HepG2 (cell line): ENCODE data around the gene LYRM4. TPM values are rescaled to one million over a fixed set of nuclear protein-coding genes. Genes with fewer than 3 reads are reported as not detected.
A peak's percentile ranks its signal among the peaks of the same experiment; 100 is the strongest.

Source experiments
- ELF3 ChIP-seq: IDR thresholded peaks from 2 replicates; pipeline ENCODE4 v1.6.1; 2016; ENCODE audit warnings: missing genetic modification reagents, missing compliant biosample characterization
- GATAD1 ChIP-seq: IDR thresholded peaks from 2 replicates; pipeline ENCODE4 v1.6.1; 2016; ENCODE audit warnings: missing genetic modification reagents, missing compliant biosample characterization
- MIER2 ChIP-seq: IDR thresholded peaks from 2 replicates; pipeline ENCODE4 v1.6.1; 2016; ENCODE audit warnings: missing biosample characterization, missing genetic modification reagents
- MZF1 ChIP-seq: sonication (generic); formaldehyde crosslinking; IDR thresholded peaks from 2 replicates; pipeline ENCODE4 v1.8.1; 2023; ENCODE audit warnings: mild to moderate bottlenecking, missing genetic modification reagents, borderline replicate concordance
- ZBED4 ChIP-seq: sonication (generic); formaldehyde crosslinking; IDR thresholded peaks from 2 replicates; pipeline ENCODE4 v1.4.0; 2020; ENCODE audit warnings: missing genetic modification reagents, borderline replicate concordance
- ZFP91 ChIP-seq: sonication (generic); formaldehyde crosslinking; IDR thresholded peaks from 2 replicates; pipeline ENCODE4 v1.9.0; 2022; ENCODE audit warnings: missing genetic modification reagents, mild to moderate bottlenecking, borderline replicate concordance
- ZNF383 ChIP-seq: sonication (generic); formaldehyde crosslinking; IDR thresholded peaks from 2 replicates; pipeline ENCODE4 v1.4.0; 2020; ENCODE audit warnings: missing genetic modification reagents, mild to moderate bottlenecking, borderline replicate concordance
- ZNF577 ChIP-seq: sonication (generic); formaldehyde crosslinking; IDR thresholded peaks from 2 replicates; pipeline ENCODE4 v1.4.0; 2020; ENCODE audit warnings: mild to moderate bottlenecking, low read depth, missing genetic modification reagents, borderline replicate concordance
- ZNF629 ChIP-seq: sonication (generic); formaldehyde crosslinking; conservative IDR thresholded peaks from 2 replicates; pipeline ENCODE4 v1.5.0; 2020; ENCODE audit warnings: missing genetic modification reagents
- polyA plus RNA-seq, 8 experiments: library from polyadenylated mRNA; depleted of rRNA in 3 of 8; stranded (reverse) in 7 of 8; unstranded in 1 of 8; fragments of >200 nt; fragmentation: Illumina TruSeq in 4 of 8; extraction: Trizol in 4 of 8; gene quantifications; 2 replicates each; pipeline versions ENCODE4 v1.2.1 to v1.2.3, GENCODE V29; 2011 to 2016; ENCODE audit warnings: low read depth in 4 of 8, missing spikeins in 1 of 8, mixed read lengths in 1 of 8; ENCODE audit not compliant: insufficient read depth in 1 of 8
- total RNA-seq, 5 experiments: library from RNA; depleted of rRNA; stranded (reverse); fragments of >200 nt; fragmentation: Illumina TruSeq; extraction: Trizol; gene quantifications; 2 replicates each; pipeline ENCODE4 v1.2.3, GENCODE V29; 2016; ENCODE audit warnings: low read depth in 1 of 5
- TF ChIP-seq, protein P1 (sequence below): sonication (generic); formaldehyde crosslinking; IDR thresholded peaks from 2 replicates; pipeline ENCODE4 v1.5.0; 2020; ENCODE audit warnings: mild to moderate bottlenecking, missing genetic modification reagents, borderline replicate concordance
- TF ChIP-seq, protein P2 (sequence below): sonication (generic); formaldehyde crosslinking; IDR thresholded peaks from 2 replicates; pipeline ENCODE4 v1.8.1; 2022; ENCODE audit warnings: low read depth, mild to moderate bottlenecking, missing genetic modification reagents
- TF ChIP-seq, protein P3 (sequence below): sonication (generic); formaldehyde crosslinking; IDR thresholded peaks from 2 replicates; pipeline ENCODE4 v1.5.0; 2020; ENCODE audit warnings: missing genetic modification reagents, mild to moderate bottlenecking, borderline replicate concordance

LYRM4 gene
- total and polyA plus RNA-seq, 2 of the 13 experiments (the other 11 are each of a cell fraction or from before 2014, with no cell fraction given), result 64.6 to 67.5 TPM

GRCh38 chr6:5059036-5059896 lies 201.5 kb downstream of the LYRM4 start (continued):
- TF ChIP-seq, protein P1, sequence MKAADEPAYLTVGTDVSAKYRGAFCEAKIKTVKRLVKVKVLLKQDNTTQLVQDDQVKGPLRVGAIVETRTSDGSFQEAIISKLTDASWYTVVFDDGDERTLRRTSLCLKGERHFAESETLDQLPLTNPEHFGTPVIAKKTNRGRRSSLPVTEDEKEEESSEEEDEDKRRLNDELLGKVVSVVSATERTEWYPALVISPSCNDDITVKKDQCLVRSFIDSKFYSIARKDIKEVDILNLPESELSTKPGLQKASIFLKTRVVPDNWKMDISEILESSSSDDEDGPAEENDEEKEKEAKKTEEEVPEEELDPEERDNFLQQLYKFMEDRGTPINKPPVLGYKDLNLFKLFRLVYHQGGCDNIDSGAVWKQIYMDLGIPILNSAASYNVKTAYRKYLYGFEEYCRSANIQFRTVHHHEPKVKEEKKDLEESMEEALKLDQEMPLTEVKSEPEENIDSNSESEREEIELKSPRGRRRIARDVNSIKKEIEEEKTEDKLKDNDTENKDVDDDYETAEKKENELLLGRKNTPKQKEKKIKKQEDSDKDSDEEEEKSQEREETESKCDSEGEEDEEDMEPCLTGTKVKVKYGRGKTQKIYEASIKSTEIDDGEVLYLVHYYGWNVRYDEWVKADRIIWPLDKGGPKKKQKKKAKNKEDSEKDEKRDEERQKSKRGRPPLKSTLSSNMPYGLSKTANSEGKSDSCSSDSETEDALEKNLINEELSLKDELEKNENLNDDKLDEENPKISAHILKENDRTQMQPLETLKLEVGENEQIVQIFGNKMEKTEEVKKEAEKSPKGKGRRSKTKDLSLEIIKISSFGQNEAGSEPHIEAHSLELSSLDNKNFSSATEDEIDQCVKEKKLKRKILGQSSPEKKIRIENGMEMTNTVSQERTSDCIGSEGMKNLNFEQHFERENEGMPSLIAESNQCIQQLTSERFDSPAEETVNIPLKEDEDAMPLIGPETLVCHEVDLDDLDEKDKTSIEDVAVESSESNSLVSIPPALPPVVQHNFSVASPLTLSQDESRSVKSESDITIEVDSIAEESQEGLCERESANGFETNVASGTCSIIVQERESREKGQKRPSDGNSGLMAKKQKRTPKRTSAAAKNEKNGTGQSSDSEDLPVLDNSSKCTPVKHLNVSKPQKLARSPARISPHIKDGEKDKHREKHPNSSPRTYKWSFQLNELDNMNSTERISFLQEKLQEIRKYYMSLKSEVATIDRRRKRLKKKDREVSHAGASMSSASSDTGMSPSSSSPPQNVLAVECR, result peak; percentile 57; the same call in 1 of the 2 replicates
- TF ChIP-seq MIER2 (CRISPR knock-in tag), result peak; percentile 67; the same call in 1 of the 2 replicates
- TF ChIP-seq ZFP91 (CRISPR knock-in tag), result no peak
- TF ChIP-seq ZBED4 (CRISPR knock-in tag), result no peak
- TF ChIP-seq ZNF577 (CRISPR knock-in tag), result no peak
- TF ChIP-seq ELF3 (CRISPR knock-in tag), result peak; percentile 96
- TF ChIP-seq, protein P2, sequence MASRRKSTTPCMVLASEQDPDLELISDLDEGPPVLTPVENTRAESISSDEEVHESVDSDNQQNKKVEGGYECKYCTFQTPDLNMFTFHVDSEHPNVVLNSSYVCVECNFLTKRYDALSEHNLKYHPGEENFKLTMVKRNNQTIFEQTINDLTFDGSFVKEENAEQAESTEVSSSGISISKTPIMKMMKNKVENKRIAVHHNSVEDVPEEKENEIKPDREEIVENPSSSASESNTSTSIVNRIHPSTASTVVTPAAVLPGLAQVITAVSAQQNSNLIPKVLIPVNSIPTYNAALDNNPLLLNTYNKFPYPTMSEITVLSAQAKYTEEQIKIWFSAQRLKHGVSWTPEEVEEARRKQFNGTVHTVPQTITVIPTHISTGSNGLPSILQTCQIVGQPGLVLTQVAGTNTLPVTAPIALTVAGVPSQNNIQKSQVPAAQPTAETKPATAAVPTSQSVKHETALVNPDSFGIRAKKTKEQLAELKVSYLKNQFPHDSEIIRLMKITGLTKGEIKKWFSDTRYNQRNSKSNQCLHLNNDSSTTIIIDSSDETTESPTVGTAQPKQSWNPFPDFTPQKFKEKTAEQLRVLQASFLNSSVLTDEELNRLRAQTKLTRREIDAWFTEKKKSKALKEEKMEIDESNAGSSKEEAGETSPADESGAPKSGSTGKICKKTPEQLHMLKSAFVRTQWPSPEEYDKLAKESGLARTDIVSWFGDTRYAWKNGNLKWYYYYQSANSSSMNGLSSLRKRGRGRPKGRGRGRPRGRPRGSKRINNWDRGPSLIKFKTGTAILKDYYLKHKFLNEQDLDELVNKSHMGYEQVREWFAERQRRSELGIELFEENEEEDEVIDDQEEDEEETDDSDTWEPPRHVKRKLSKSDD (CRISPR knock-in tag), result 0 out of 2 replicates have a peak, but pooled peaks have one; percentile 13
- TF ChIP-seq, protein P3, sequence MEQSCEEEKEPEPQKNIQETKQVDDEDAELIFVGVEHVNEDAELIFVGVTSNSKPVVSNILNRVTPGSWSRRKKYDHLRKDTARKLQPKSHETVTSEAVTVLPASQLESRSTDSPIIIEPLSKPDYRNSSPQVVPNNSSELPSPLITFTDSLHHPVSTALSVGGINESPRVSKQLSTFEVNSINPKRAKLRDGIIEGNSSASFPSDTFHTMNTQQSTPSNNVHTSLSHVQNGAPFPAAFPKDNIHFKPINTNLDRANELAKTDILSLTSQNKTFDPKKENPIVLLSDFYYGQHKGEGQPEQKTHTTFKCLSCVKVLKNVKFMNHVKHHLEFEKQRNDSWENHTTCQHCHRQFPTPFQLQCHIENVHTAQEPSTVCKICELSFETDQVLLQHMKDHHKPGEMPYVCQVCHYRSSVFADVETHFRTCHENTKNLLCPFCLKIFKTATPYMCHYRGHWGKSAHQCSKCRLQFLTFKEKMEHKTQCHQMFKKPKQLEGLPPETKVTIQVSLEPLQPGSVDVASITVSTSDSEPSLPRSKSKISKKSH (CRISPR knock-in tag), result no peak
- no peak for TF ChIP-seq MZF1 (CRISPR knock-in tag)
- no peak for TF ChIP-seq ZNF383
- TF ChIP-seq ZNF629 (CRISPR knock-in tag), result peak; percentile 51; the same call in 1 of the 2 replicates
- TF ChIP-seq GATAD1 (CRISPR knock-in tag), result peak; percentile 63; the same call in 1 of the 2 replicates
